HG02885 (cell line): Measurements from ENCODE around the gene CCNJL.

ENCODE experiments used
- ATAC-seq: cut with Tn5 transposase; IDR thresholded peaks from one replicate; pipeline ENCODE4 v1.9.1; 2021; ENCODE audit warnings: mild to moderate bottlenecking; ENCODE audit not compliant: unreplicated experiment, poor library complexity

Gene CCNJL

GRCh38 chr5:160293901-160294561 is 18.3 kb downstream of the CCNJL start:
- no peak for ATAC-seq

GRCh38 chr5:160293386-160293785 is 19.0 kb downstream of the CCNJL start:
- no peak for ATAC-seq

GRCh38 chr5:160291467-160291866 is 20.9 kb downstream of the CCNJL start:
- no peak for ATAC-seq

GRCh38 chr5:160290751-160291150 is 21.6 kb downstream of the CCNJL start:
- no peak for ATAC-seq

GRCh38 chr5:160289721-160290120 is 22.6 kb downstream of the CCNJL start:
- no peak for ATAC-seq

GRCh38 chr5:160289356-160289651 is 23.1 kb downstream of the CCNJL start:
- ATAC-seq = no peak

- no peak for ATAC-seq
Observed at GRCh38 chr5:160287378-160288051, 24.8 kb downstream of the CCNJL start.

GRCh38 chr5:160286947-160287346 is 25.4 kb downstream of the CCNJL start:
- no peak for ATAC-seq

GRCh38 chr5:160285316-160285715 is 27.0 kb downstream of the CCNJL start:
- no peak for ATAC-seq

GRCh38 chr5:160284291-160284873 is 28.0 kb downstream of the CCNJL start:
- no peak for ATAC-seq

GRCh38 chr5:160281275-160281674 is 31.1 kb downstream of the CCNJL start:
- no peak for ATAC-seq

- ATAC-seq = no peak
Observed at GRCh38 chr5:160280384-160281095, 31.8 kb downstream of the CCNJL start.

- ATAC-seq = no peak
Observed at GRCh38 chr5:160278343-160278742, 34.0 kb downstream of the CCNJL start.

- ATAC-seq = no peak
Observed at GRCh38 chr5:160274483-160274931, 37.9 kb downstream of the CCNJL start.

GRCh38 chr5:160272889-160273288 is 39.5 kb downstream of the CCNJL start:
- no peak for ATAC-seq

- no peak for ATAC-seq
Observed at GRCh38 chr5:160272264-160272663, 40.1 kb downstream of the CCNJL start.

- ATAC-seq = peak; percentile 14
Observed at GRCh38 chr5:160271836-160272235, 40.5 kb downstream of the CCNJL start.

GRCh38 chr5:160271396-160271795 is 41.0 kb downstream of the CCNJL start:
- peak; percentile 73 for ATAC-seq

GRCh38 chr5:160270704-160271103 is 41.7 kb downstream of the CCNJL start:
- ATAC-seq = no peak

- ATAC-seq = no peak
Observed at GRCh38 chr5:160269017-160269416, 43.3 kb downstream of the CCNJL start.

GRCh38 chr5:160268121-160268520 is 44.2 kb downstream of the CCNJL start:
- ATAC-seq = no peak
